Mesothelial cell of epicardium (in vitro differentiated cells): Measurements from ENCODE around the gene MYO15B. TPM values are rescaled to one million over a fixed set of nuclear protein-coding genes. Genes with fewer than 3 reads are reported as not detected.
A peak's percentile ranks its signal among the peaks of the same experiment; 100 is the strongest.

ENCODE experiments used
- DNase-seq, 2 experiments: peaks; one replicate each; pipeline ENCODE4 v3.0.0; 2021; ENCODE audit warnings: low spot score in 2 of 2; ENCODE audit not compliant: unreplicated experiment in 2 of 2
- H3K27ac Mint-ChIP-seq: 2 replicates; pipeline ENCODE4 v1.8.0; 2021; ENCODE audit warnings: mixed read lengths
- H3K27me3 Mint-ChIP-seq: 2 replicates; pipeline ENCODE4 v1.8.0; 2021; ENCODE audit warnings: low read depth, mixed read lengths
- H3K36me3 Mint-ChIP-seq: 2 replicates; pipeline ENCODE4 v1.8.0; 2021; ENCODE audit warnings: mixed read lengths
- H3K4me1 Mint-ChIP-seq: 2 replicates; pipeline ENCODE4 v1.8.0; 2021; ENCODE audit warnings: mixed read lengths
- H3K4me3 Mint-ChIP-seq: 2 replicates; pipeline ENCODE4 v1.8.0; 2021; ENCODE audit warnings: mild to moderate bottlenecking, moderate library complexity, mixed read lengths
- H3K9me3 Mint-ChIP-seq: 2 replicates; pipeline ENCODE4 v1.8.0; 2021; ENCODE audit warnings: mixed read lengths
- total RNA-seq: library from RNA; stranded (reverse); gene quantifications from 3 replicates; pipeline ENCODE4 v1.2.1, GENCODE V29; 2021
- TF ChIP-seq, protein P1 (sequence below): fragments of 200-600 bp; sonication (generic); IDR thresholded peaks from one replicate; pipeline ENCODE4 v1.5.0; 2021; ENCODE audit warnings: antibody characterized with exemption; ENCODE audit not compliant: unreplicated experiment

MYO15B gene
- total RNA-seq, 1 donor from 2014 or later, result 281 TPM

DNA sequence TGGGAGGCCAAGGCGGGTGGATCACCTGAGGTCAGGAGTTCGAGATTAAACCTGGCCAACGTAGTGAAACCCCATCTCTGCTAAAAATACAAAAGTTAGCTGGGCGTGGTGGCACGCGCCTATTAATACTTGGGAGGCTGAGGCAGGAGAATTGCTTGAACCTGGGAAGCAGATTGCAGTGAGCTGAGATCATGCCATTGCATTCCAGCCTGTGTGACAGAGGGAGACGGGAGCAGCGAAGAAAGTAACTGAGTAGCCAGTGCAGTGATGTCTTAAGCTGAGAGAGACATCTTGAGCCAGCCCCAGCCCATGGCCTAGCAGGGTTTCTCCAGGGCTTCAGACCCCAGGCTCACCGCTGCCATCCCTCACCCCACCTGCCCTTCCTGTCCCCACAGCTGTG is 35.8 kb downstream of the MYO15B start:
- peaks cover 6% of the 10 kb centered on the region for H3K4me1 Mint-ChIP-seq
- no peak overlapping the region for H3K4me3 Mint-ChIP-seq
- TF ChIP-seq, protein P1, sequence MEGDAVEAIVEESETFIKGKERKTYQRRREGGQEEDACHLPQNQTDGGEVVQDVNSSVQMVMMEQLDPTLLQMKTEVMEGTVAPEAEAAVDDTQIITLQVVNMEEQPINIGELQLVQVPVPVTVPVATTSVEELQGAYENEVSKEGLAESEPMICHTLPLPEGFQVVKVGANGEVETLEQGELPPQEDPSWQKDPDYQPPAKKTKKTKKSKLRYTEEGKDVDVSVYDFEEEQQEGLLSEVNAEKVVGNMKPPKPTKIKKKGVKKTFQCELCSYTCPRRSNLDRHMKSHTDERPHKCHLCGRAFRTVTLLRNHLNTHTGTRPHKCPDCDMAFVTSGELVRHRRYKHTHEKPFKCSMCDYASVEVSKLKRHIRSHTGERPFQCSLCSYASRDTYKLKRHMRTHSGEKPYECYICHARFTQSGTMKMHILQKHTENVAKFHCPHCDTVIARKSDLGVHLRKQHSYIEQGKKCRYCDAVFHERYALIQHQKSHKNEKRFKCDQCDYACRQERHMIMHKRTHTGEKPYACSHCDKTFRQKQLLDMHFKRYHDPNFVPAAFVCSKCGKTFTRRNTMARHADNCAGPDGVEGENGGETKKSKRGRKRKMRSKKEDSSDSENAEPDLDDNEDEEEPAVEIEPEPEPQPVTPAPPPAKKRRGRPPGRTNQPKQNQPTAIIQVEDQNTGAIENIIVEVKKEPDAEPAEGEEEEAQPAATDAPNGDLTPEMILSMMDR, result no peak
- H3K27me3 Mint-ChIP-seq, result no peaks in the 10 kb centered on the region
- DNase-seq, result no peak
- H3K27ac Mint-ChIP-seq, result no peak overlapping the region
- no peaks in the 10 kb centered on the region for H3K9me3 Mint-ChIP-seq
- peaks cover 2% of the 10 kb centered on the region for H3K36me3 Mint-ChIP-seq

GRCh38 chr17:75624021-75624420 is 36.4 kb downstream of the MYO15B start:
- H3K4me1 Mint-ChIP-seq, result peaks cover 6% of the 10 kb centered on the region
- peaks cover 2% of the 10 kb centered on the region for H3K36me3 Mint-ChIP-seq
- TF ChIP-seq, protein P1, result no peak

GRCh38 chr17:75624714-75625345 is 37.2 kb downstream of the MYO15B start:
- H3K36me3 Mint-ChIP-seq, result peaks cover 2% of the 10 kb centered on the region
- TF ChIP-seq, protein P1, result no peak
- no peak overlapping the region for H3K27ac Mint-ChIP-seq
- no peak for DNase-seq
- no peaks in the 10 kb centered on the region for H3K9me3 Mint-ChIP-seq
- H3K4me3 Mint-ChIP-seq, result no peak overlapping the region
- peaks cover 6% of the 10 kb centered on the region for H3K4me1 Mint-ChIP-seq
- H3K27me3 Mint-ChIP-seq, result no peaks in the 10 kb centered on the region

More at GRCh38 chr17:75624021-75624420, 36.4 kb downstream of the MYO15B start:
- no peaks in the 10 kb centered on the region for H3K9me3 Mint-ChIP-seq
- no peak for DNase-seq
- H3K27me3 Mint-ChIP-seq, result no peaks in the 10 kb centered on the region
- H3K4me3 Mint-ChIP-seq, result no peak overlapping the region
- H3K27ac Mint-ChIP-seq, result no peak overlapping the region

- Mint-ChIP-seq H3K9me3 (no peaks in the 10 kb centered on the region), H3K4me3 (no peak overlapping the region), H3K4me1 (peaks cover 6% of the 10 kb centered on the region), H3K36me3 (peaks cover 2% of the 10 kb centered on the region), H3K27ac (no peak overlapping the region), H3K27me3 (no peaks in the 10 kb centered on the region)
- DNase-seq, result no peak
- TF ChIP-seq, protein P1, result peak; percentile 70
Measured at GRCh38 chr17:75625813-75626486, 38.4 kb downstream of the MYO15B start.

DNA sequence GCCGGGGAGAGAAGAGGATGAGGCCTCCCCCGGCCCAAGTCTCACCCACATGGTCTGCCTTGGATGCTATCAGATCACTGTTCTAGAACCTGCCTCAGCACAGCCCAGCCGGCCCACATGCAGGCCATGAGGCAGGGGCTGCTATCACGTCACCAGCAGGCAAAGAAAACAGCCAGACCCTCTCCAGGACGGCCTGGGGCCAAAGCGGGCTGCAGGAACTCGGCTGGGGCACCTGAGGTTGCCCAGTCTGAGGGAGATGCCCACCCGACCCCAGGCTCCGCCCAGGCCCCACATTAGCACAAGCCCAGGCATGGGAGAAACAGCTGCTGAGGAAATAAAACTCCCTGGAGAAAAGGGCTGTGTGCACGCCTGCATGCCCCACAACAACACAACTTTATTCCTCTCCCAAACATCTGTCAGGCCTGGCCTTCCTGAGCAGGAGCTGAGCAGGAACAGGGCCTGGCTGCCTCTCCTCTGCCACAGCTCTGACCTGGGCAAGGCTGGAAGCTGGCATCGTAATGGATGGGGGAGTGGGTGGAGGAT is 39.0 kb downstream of the MYO15B start:
- no peaks in the 10 kb centered on the region for H3K27me3 Mint-ChIP-seq
- DNase-seq, result no peak
- peaks cover 6% of the 10 kb centered on the region for H3K4me1 Mint-ChIP-seq
- H3K27ac Mint-ChIP-seq, result no peak overlapping the region
- TF ChIP-seq, protein P1, result no peak
- no peaks in the 10 kb centered on the region for H3K9me3 Mint-ChIP-seq
- peaks cover 2% of the 10 kb centered on the region for H3K36me3 Mint-ChIP-seq
- H3K4me3 Mint-ChIP-seq, result no peak overlapping the region
